Astrocyte (in vitro differentiated cells and primary cell): Measurements from ENCODE around the gene KCNH6.

ENCODE experiments used
- EZH2 ChIP-seq: IDR thresholded peaks from 2 replicates; pipeline ENCODE4 v1.6.1; 2012; ENCODE audit warnings: mild to moderate bottlenecking, low read length, inconsistent platforms; ENCODE audit not compliant: insufficient read depth
- TF ChIP-seq, protein P1 (sequence below): IDR thresholded peaks from 2 replicates; pipeline ENCODE4 v1.5.1; 2011; ENCODE audit warnings: low read depth, mild to moderate bottlenecking, inconsistent platforms, low read length, moderate library complexity; ENCODE audit not compliant: insufficient read depth

GRCh38 chr17:63500543-63501390 is 22.4 kb upstream of the KCNH6 start:
- TF ChIP-seq, protein P1, sequence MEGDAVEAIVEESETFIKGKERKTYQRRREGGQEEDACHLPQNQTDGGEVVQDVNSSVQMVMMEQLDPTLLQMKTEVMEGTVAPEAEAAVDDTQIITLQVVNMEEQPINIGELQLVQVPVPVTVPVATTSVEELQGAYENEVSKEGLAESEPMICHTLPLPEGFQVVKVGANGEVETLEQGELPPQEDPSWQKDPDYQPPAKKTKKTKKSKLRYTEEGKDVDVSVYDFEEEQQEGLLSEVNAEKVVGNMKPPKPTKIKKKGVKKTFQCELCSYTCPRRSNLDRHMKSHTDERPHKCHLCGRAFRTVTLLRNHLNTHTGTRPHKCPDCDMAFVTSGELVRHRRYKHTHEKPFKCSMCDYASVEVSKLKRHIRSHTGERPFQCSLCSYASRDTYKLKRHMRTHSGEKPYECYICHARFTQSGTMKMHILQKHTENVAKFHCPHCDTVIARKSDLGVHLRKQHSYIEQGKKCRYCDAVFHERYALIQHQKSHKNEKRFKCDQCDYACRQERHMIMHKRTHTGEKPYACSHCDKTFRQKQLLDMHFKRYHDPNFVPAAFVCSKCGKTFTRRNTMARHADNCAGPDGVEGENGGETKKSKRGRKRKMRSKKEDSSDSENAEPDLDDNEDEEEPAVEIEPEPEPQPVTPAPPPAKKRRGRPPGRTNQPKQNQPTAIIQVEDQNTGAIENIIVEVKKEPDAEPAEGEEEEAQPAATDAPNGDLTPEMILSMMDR, result no peak
- TF ChIP-seq EZH2, result no peak
